ENCODE data around the gene TMEM154. TPM values are rescaled to one million over a fixed set of nuclear protein-coding genes. Genes with fewer than 3 reads are reported as not detected.

The TMEM154 gene
- total and polyA plus RNA-seq, 7 donors, result under 0.01 to 3.2 (median 0.69) TPM

DNA sequence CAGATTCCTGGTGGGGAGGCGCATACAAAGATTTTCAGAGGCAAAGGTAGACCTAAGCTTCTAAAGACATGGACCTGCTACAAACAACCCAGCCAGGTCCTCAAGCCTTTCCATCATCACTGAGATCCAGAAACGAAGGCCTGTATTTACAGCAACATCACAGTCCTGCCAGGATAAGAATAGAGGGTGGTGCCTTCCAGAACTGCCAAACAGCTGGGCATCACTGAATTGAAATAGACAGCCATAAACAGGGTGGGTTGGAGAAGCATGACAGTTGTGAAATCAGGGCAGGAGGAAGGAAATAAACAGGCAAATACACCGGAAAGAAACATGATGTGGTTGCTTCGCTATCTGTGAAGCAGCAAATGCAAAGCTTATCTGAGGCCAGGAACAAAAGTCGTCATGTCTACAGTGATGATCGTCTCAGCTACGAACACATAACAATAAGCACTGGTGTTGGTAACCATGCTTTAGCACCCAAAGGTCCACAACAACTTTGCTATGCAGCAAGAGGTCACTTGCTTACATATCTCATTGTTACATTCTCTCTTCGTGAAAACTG lies 6.7 kb upstream of the TMEM154 start:
- no peaks in the 10 kb centered on the region for H3K9me3 ChIP-seq
- H3K4me1 ChIP-seq, result peaks cover 0 to 31% (median 0%) of the 10 kb centered on the region in 4 donors
- H3K36me3 ChIP-seq, result no peaks in the 10 kb centered on the region
- no peaks in the 10 kb centered on the region for H3K27me3 ChIP-seq
- no peak overlapping the region for H3K27ac ChIP-seq
- intact Hi-C loops (cut with DNase I), result no loop called here
- DNase-seq, result no peak
- H3K4me3 ChIP-seq, result no peak overlapping the region
- 69 to 83% methylated on average over 8 of the region's 8 CpGs for WGBS, 2 donors
- TF ChIP-seq EP300 (IDR thresholded peaks at IDR 0.05) (no peak), POLR2AphosphoS5 (IDR thresholded peaks at IDR 0.05) (no peak), CTCF (IDR thresholded peaks at IDR 0.05) (no peak), POLR2A (IDR thresholded peaks at IDR 0.05) (no peak)

DNA sequence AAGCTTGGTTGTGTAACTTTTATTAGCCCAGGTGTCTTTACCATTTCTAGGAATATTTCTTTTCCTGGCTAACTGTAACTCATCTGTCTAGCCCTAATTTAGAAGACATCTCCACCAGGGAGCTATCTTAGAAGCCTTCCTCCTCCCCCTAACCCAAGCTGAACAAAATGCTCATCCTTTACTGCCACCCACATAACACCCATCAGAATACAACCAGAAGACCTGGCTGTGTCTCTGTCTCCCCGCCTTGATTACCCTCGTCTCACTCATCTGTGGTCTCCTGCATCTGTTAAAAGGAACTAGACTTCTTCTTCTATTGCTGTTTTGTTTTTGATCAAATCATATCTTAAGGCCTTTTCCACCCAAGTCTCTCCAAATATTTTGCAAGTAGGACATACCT lies 4.8 kb upstream of the TMEM154 start:
- Histone ChIP-seq H3K36me3 (no peaks in the 10 kb centered on the region), H3K9me3 (no peaks in the 10 kb centered on the region), H3K4me3 (no peak overlapping the region), H3K27ac (no peak overlapping the region), H3K4me1 (peaks cover 0 to 24% (median 7%) of the 10 kb centered on the region in 4 donors), H3K27me3 (no peaks in the 10 kb centered on the region)
- 51 to 84% methylated on average over 2 of the region's 2 CpGs for WGBS, 2 donors
- TF ChIP-seq POLR2A (IDR thresholded peaks at IDR 0.05) (no peak), EP300 (IDR thresholded peaks at IDR 0.05) (no peak), POLR2AphosphoS5 (IDR thresholded peaks at IDR 0.05) (no peak), CTCF (IDR thresholded peaks at IDR 0.05) (no peak)
- intact Hi-C loops (cut with DNase I), result no loop called here
- no peak for DNase-seq

- H3K9me3 ChIP-seq, result no peaks in the 10 kb centered on the region
- TF ChIP-seq POLR2AphosphoS5 (IDR thresholded peaks at IDR 0.05) (no peak), EP300 (IDR thresholded peaks at IDR 0.05) (no peak), POLR2A (IDR thresholded peaks at IDR 0.05) (no peak), CTCF (IDR thresholded peaks at IDR 0.05) (no peak)
- WGBS, 2 donors, result 66 to 87% methylated on average over 3 of the region's 3 CpGs
- no peak overlapping the region for H3K4me3 ChIP-seq
- H3K27ac ChIP-seq, result no peak overlapping the region
- H3K4me1 ChIP-seq, result peaks cover 0 to 30% (median 12%) of the 10 kb centered on the region in 4 donors
- no peak for DNase-seq
- intact Hi-C loops (cut with DNase I), result no loop called here
- no peaks in the 10 kb centered on the region for H3K27me3 ChIP-seq
- H3K36me3 ChIP-seq, result no peaks in the 10 kb centered on the region
These were observed 4.2 kb upstream of the TMEM154 start for GRCh38 chr4:152684007-152684406.

- no peaks in the 10 kb centered on the region for H3K9me3 ChIP-seq
- intact Hi-C loops (cut with DNase I), result no loop called here
- no peak overlapping the region for H3K4me3 ChIP-seq
- TF ChIP-seq POLR2AphosphoS5 (IDR thresholded peaks at IDR 0.05), result no peak
- peaks cover 0 to 15% (median 12%) of the 10 kb centered on the region in 4 donors for H3K4me1 ChIP-seq
- H3K27ac ChIP-seq, result no peak overlapping the region
- WGBS, 2 donors, result 31 to 66% methylated on average over 9 of the region's 9 CpGs
- peaks cover 0 to 6% (median 0%) of the 10 kb centered on the region in 3 donors for H3K27me3 ChIP-seq
- H3K36me3 ChIP-seq, result no peaks in the 10 kb centered on the region
- no peak for DNase-seq
These were observed 2.5 kb upstream of the TMEM154 start for GRCh38 chr4:152682143-152682941.

- WGBS, 2 donors, result 77 to 83% methylated on average over 8 of the region's 8 CpGs
- no peak for TF ChIP-seq POLR2A (IDR thresholded peaks at IDR 0.05)
- TF ChIP-seq CTCF (IDR thresholded peaks at IDR 0.05), result no peak
- TF ChIP-seq POLR2AphosphoS5 (IDR thresholded peaks at IDR 0.05), result no peak
- no peak for TF ChIP-seq EP300 (IDR thresholded peaks at IDR 0.05)
- no peaks in the 10 kb centered on the region for H3K36me3 ChIP-seq
- no peak overlapping the region for H3K27ac ChIP-seq
- intact Hi-C loops (cut with DNase I), result no loop called here
- no peak overlapping the region for H3K4me3 ChIP-seq
- no peaks in the 10 kb centered on the region for H3K9me3 ChIP-seq
- DNase-seq, result no peak
- peaks cover 0 to 6% (median 0%) of the 10 kb centered on the region in 3 donors for H3K27me3 ChIP-seq
- H3K4me1 ChIP-seq, result peaks cover 0 to 14% (median 12%) of the 10 kb centered on the region in 4 donors
These were observed 1.3 kb upstream of the TMEM154 start for GRCh38 chr4:152680988-152681603.

Data from sigmoid colon (tissue), 7 donors.